GM12873 (cell line): ENCODE results near the gene RGS17.

Source experiments
- CTCF ChIP-seq: IDR thresholded peaks from 2 replicates; pipeline ENCODE4 v1.5.1; 2012; ENCODE audit warnings: low read depth, mild to moderate bottlenecking, moderate library complexity, low read length, control low read depth; ENCODE audit not compliant: insufficient read depth; ENCODE audit errors: missing control alignments

The RGS17 gene

GRCh38 chr6:153160221-153160620 is 29.1 kb upstream of the RGS17 start:
- TF ChIP-seq CTCF, result no peak

GRCh38 chr6:153150752-153151440 is 19.8 kb upstream of the RGS17 start:
- TF ChIP-seq CTCF, result no peak

GRCh38 chr6:153150371-153150751 is 19.3 kb upstream of the RGS17 start:
- TF ChIP-seq CTCF, result no peak

- TF ChIP-seq CTCF, result no peak
Measured at GRCh38 chr6:153149891-153150290, 18.8 kb upstream of the RGS17 start.

GRCh38 chr6:153146413-153146812 is 15.3 kb upstream of the RGS17 start:
- no peak for TF ChIP-seq CTCF

- TF ChIP-seq CTCF, result no peak
Measured at GRCh38 chr6:153145591-153145990, 14.5 kb upstream of the RGS17 start.

GRCh38 chr6:153143200-153143599 is 12.1 kb upstream of the RGS17 start:
- TF ChIP-seq CTCF, result no peak
